Measurements from ENCODE around the gene ARHGAP4. TPM values are rescaled to one million over a fixed set of nuclear protein-coding genes. Genes with fewer than 3 reads are reported as not detected.

ARHGAP4 gene
- total and polyA plus RNA-seq, 4 donors, result 34.2 to 114 (median 80.4) TPM

GRCh38 chrX:153965406-153965805 lies 39.3 kb upstream of the ARHGAP4 start:
- Histone ChIP-seq H3K4me3 (no peak overlapping the region), H3K27ac (ENCODE audit: low read depth in 1 of 2, low read length in 1 of 2) (no peak overlapping the region), H3K9ac (ENCODE audit: insufficient read depth in 1 of 2, low read length in 2 of 2) (no peak overlapping the region), H3K9me3 (ENCODE audit: control insufficient read depth in 4 of 4, insufficient read depth in 3 of 4, low read length in 3 of 4) (peaks cover 0 to 5% (median 0%) of the 10 kb centered on the region in 4 donors), H3K4me1 (ENCODE audit: control insufficient read depth in 5 of 5, insufficient read depth in 5 of 5, low read length in 5 of 5) (peaks cover 0 to 30% (median 10%) of the 10 kb centered on the region in 5 donors), H3K36me3 (ENCODE audit: control insufficient read depth in 4 of 4, insufficient read depth in 4 of 4, low read length in 4 of 4) (peaks cover 5 to 32% (median 20%) of the 10 kb centered on the region in 4 donors), H3K27me3 (ENCODE audit: control insufficient read depth in 3 of 3, insufficient read depth in 3 of 3, low read length in 2 of 3) (no peaks in the 10 kb centered on the region)
- 73 to 83% methylated on average over 4 to 5 of the region's 5 CpGs for WGBS, 2 donors
- ATAC-seq (ENCODE audit: insufficient read depth, low FRiP score) (no peak), DNase-seq (no peak)
- no peak for TF ChIP-seq CTCF (IDR thresholded peaks at IDR 0.05; ENCODE audit: control extremely low read depth, extremely low read depth)

- H3K4me1 ChIP-seq (ENCODE audit: control insufficient read depth in 5 of 5, insufficient read depth in 5 of 5, low read length in 5 of 5), result peaks cover 0 to 23% (median 10%) of the 10 kb centered on the region in 5 donors
- no peak overlapping the region for H3K27ac ChIP-seq (ENCODE audit: low read depth in 1 of 2, low read length in 1 of 2)
- H3K9me3 ChIP-seq (ENCODE audit: control insufficient read depth in 4 of 4, insufficient read depth in 3 of 4, low read length in 3 of 4), result peaks cover 0 to 5% (median 0%) of the 10 kb centered on the region in 4 donors
- 91 to 92% methylated on average over 13 to 14 of the region's 14 CpGs for WGBS, 2 donors
- no peak for DNase-seq
- H3K4me3 ChIP-seq, result no peak overlapping the region
- H3K36me3 ChIP-seq (ENCODE audit: control insufficient read depth in 4 of 4, insufficient read depth in 4 of 4, low read length in 4 of 4), result peaks cover 14 to 37% (median 23%) of the 10 kb centered on the region in 4 donors
- H3K27me3 ChIP-seq (ENCODE audit: control insufficient read depth in 3 of 3, insufficient read depth in 3 of 3, low read length in 2 of 3), result no peaks in the 10 kb centered on the region
- no peak for TF ChIP-seq CTCF (IDR thresholded peaks at IDR 0.05; ENCODE audit: control extremely low read depth, extremely low read depth)
- H3K9ac ChIP-seq (ENCODE audit: insufficient read depth in 1 of 2, low read length in 2 of 2), result no peak overlapping the region
- ATAC-seq (ENCODE audit: insufficient read depth, low FRiP score), result no peak
Observed at GRCh38 chrX:153964105-153964504, 38.0 kb upstream of the ARHGAP4 start.

- no peak overlapping the region for H3K27ac ChIP-seq (ENCODE audit: low read depth in 1 of 2, low read length in 1 of 2)
- H3K36me3 ChIP-seq (ENCODE audit: control insufficient read depth in 4 of 4, insufficient read depth in 4 of 4, low read length in 4 of 4), result peaks cover 14 to 42% (median 26%) of the 10 kb centered on the region in 4 donors
- no peak overlapping the region for H3K4me3 ChIP-seq
- TF ChIP-seq CTCF (IDR thresholded peaks at IDR 0.05; ENCODE audit: control extremely low read depth, extremely low read depth), result no peak
- H3K27me3 ChIP-seq (ENCODE audit: control insufficient read depth in 3 of 3, insufficient read depth in 3 of 3, low read length in 2 of 3), result no peaks in the 10 kb centered on the region
- no peak overlapping the region for H3K9ac ChIP-seq (ENCODE audit: insufficient read depth in 1 of 2, low read length in 2 of 2)
- peaks cover 0 to 5% (median 0%) of the 10 kb centered on the region in 4 donors for H3K9me3 ChIP-seq (ENCODE audit: control insufficient read depth in 4 of 4, insufficient read depth in 3 of 4, low read length in 3 of 4)
- ATAC-seq (ENCODE audit: insufficient read depth, low FRiP score) (no peak), DNase-seq (no peak)
- H3K4me1 ChIP-seq (ENCODE audit: control insufficient read depth in 5 of 5, insufficient read depth in 5 of 5, low read length in 5 of 5), result peaks cover 0 to 18% (median 7%) of the 10 kb centered on the region in 5 donors
- 94 to 100% methylated on average over 9 to 12 of the region's 12 CpGs for WGBS, 2 donors
Observed at GRCh38 chrX:153963546-153963945, 37.5 kb upstream of the ARHGAP4 start.

DNA sequence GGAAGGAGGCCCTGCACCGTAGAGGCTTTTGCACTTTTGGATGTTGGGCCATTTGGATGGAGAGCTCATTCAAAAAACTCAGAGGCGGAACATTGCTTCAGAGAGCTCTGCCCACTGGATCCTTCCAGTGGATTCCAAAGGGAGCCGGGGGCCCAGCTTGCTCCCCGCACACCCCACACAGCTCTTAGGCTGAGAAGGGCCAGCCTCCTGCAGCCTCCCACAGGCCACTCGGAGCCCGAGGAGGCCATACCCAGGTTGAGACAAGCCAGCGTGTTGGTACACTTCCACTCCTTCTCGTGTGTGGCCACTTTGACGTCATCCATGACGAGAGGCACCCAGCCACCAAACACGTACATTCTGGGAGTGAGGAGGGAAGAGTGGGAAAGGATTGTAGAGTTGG lies 35.2 kb upstream of the ARHGAP4 start:
- ATAC-seq (ENCODE audit: insufficient read depth, low FRiP score), result no peak
- H3K27ac ChIP-seq (ENCODE audit: low read depth in 1 of 2, low read length in 1 of 2), result no peak overlapping the region
- TF ChIP-seq CTCF (IDR thresholded peaks at IDR 0.05; ENCODE audit: control extremely low read depth, extremely low read depth), result no peak

More for the DNA sequence above, 35.2 kb upstream of the ARHGAP4 start:
- 90 to 93% methylated on average over 9 to 11 of the region's 11 CpGs for WGBS, 2 donors
- Histone ChIP-seq H3K27me3 (ENCODE audit: control insufficient read depth in 3 of 3, insufficient read depth in 3 of 3, low read length in 2 of 3) (no peaks in the 10 kb centered on the region), H3K9me3 (ENCODE audit: control insufficient read depth in 4 of 4, insufficient read depth in 3 of 4, low read length in 3 of 4) (peaks cover 0 to 5% (median 0%) of the 10 kb centered on the region in 4 donors), H3K36me3 (ENCODE audit: control insufficient read depth in 4 of 4, insufficient read depth in 4 of 4, low read length in 4 of 4) (peaks cover 19 to 63% (median 35%) of the 10 kb centered on the region in 4 donors), H3K4me3 (no peak overlapping the region), H3K9ac (ENCODE audit: insufficient read depth in 1 of 2, low read length in 2 of 2) (no peak overlapping the region), H3K4me1 (ENCODE audit: control insufficient read depth in 5 of 5, insufficient read depth in 5 of 5, low read length in 5 of 5) (no peaks in the 10 kb centered on the region)
- DNase-seq, result no peak

Measured in lung (tissue), 12 donors.